H9 (cell line): ENCODE results near the gene XPO1. TPM values are rescaled to one million over a fixed set of nuclear protein-coding genes. Genes with fewer than 3 reads are reported as not detected.

Experiments
- DNase-seq: peaks from one replicate; pipeline ENCODE4 v3.0.0-alpha.2; 2017
- H2AFZ ChIP-seq: one replicate; pipeline ENCODE4 v1.6.1; 2013; ENCODE audit warnings: mild to moderate bottlenecking, low read length, control low read depth, moderate library complexity
- H2AK5ac ChIP-seq: 2 replicates; pipeline ENCODE4 v1.6.1; 2013; ENCODE audit warnings: low read length, control low read depth, mixed read lengths; ENCODE audit not compliant: insufficient read length
- H2BK120ac ChIP-seq: one replicate; pipeline ENCODE4 v1.6.1; 2013; ENCODE audit warnings: low read depth, mild to moderate bottlenecking, low read length, control low read depth, inconsistent platforms; ENCODE audit not compliant: poor library complexity, severe bottlenecking
- H2BK12ac ChIP-seq: 2 replicates; pipeline ENCODE4 v1.6.1; 2013; ENCODE audit warnings: low read length, control low read depth, mixed read lengths, low read depth; ENCODE audit not compliant: insufficient read length
- H2BK15ac ChIP-seq: 2 replicates; pipeline ENCODE4 v1.6.1; 2013; ENCODE audit warnings: low read depth, low read length, control low read depth
- H2BK20ac ChIP-seq: one replicate; pipeline ENCODE4 v1.6.1; 2013; ENCODE audit warnings: low read depth, mild to moderate bottlenecking, low read length, control low read depth, inconsistent platforms; ENCODE audit not compliant: poor library complexity, severe bottlenecking
- H2BK5ac ChIP-seq: 2 replicates; pipeline ENCODE4 v1.6.1; 2013; ENCODE audit warnings: low read length, control low read depth, mixed read lengths; ENCODE audit not compliant: insufficient read length
- H3K14ac ChIP-seq: 2 replicates; pipeline ENCODE4 v1.6.1; 2013; ENCODE audit warnings: low read length, control low read depth; ENCODE audit not compliant: insufficient read depth
- H3K18ac ChIP-seq: 2 replicates; pipeline ENCODE4 v1.6.1; 2013; ENCODE audit warnings: low read depth, mild to moderate bottlenecking, mixed read lengths, low read length, control low read depth; ENCODE audit not compliant: insufficient read length
- H3K23ac ChIP-seq: 2 replicates; pipeline ENCODE4 v1.6.1; 2013; ENCODE audit warnings: low read length, control low read depth, mixed read lengths, low read depth; ENCODE audit not compliant: insufficient read length
- H3K23me2 ChIP-seq: 2 replicates; pipeline ENCODE4 v1.6.1; 2013; ENCODE audit warnings: low read depth, mild to moderate bottlenecking, mixed read lengths, low read length, control low read depth; ENCODE audit not compliant: insufficient read length, poor library complexity, severe bottlenecking
- H3K27ac ChIP-seq: 2 replicates; pipeline ENCODE4 v1.5.1; 2013; ENCODE audit warnings: low read length, control low read depth, mixed read lengths, low read depth; ENCODE audit not compliant: insufficient read length
- H3K27me3 ChIP-seq: 2 replicates; pipeline ENCODE4 v1.6.1; 2013; ENCODE audit warnings: low read length, control low read depth, inconsistent platforms; ENCODE audit not compliant: insufficient read depth
- H3K4ac ChIP-seq: 2 replicates; pipeline ENCODE4 v1.6.1; 2013; ENCODE audit warnings: low read depth, mild to moderate bottlenecking, control low read depth, inconsistent platforms, low read length, moderate library complexity
- H3K4me1 ChIP-seq: 2 replicates; pipeline ENCODE4 v1.6.1; 2013; ENCODE audit warnings: low read length, control low read depth, inconsistent platforms; ENCODE audit not compliant: insufficient read depth
- H3K4me2 ChIP-seq: 2 replicates; pipeline ENCODE4 v1.6.1; 2013; ENCODE audit warnings: low read length, control low read depth, mixed read lengths; ENCODE audit not compliant: insufficient read length, insufficient read depth
- H3K56ac ChIP-seq: 2 replicates; pipeline ENCODE4 v1.6.1; 2013; ENCODE audit warnings: low read depth, mild to moderate bottlenecking, mixed read lengths, low read length, control low read depth; ENCODE audit not compliant: insufficient read length
- H3K79me1 ChIP-seq: 2 replicates; pipeline ENCODE4 v1.6.1; 2013; ENCODE audit warnings: low read depth, mild to moderate bottlenecking, moderate library complexity, low read length, control low read depth, inconsistent platforms; ENCODE audit not compliant: insufficient read depth, poor library complexity, severe bottlenecking
- H3K79me2 ChIP-seq: 2 replicates; pipeline ENCODE4 v1.6.1; 2013; ENCODE audit warnings: low read length, control low read depth, inconsistent platforms; ENCODE audit not compliant: insufficient read depth
- H3K9ac ChIP-seq: 2 replicates; pipeline ENCODE4 v1.6.1; 2013; ENCODE audit warnings: low read length, control low read depth, mixed read lengths; ENCODE audit not compliant: insufficient read length; ENCODE audit errors: extremely low read depth
- H3K9me3 ChIP-seq: one replicate; pipeline ENCODE4 v1.6.1; 2013; ENCODE audit warnings: low read depth, low read length, inconsistent platforms; ENCODE audit not compliant: control insufficient read depth
- H3T11ph ChIP-seq: one replicate; pipeline ENCODE4 v1.6.1; 2013; ENCODE audit warnings: mild to moderate bottlenecking, low read length, control low read depth, inconsistent platforms
- H4K20me1 ChIP-seq: one replicate; pipeline ENCODE4 v1.6.1; 2013; ENCODE audit not compliant: control insufficient read depth, insufficient read length, insufficient read depth
- H4K5ac ChIP-seq: 2 replicates; pipeline ENCODE4 v1.6.1; 2013; ENCODE audit warnings: low read depth, mild to moderate bottlenecking, mixed read lengths, low read length, control low read depth; ENCODE audit not compliant: insufficient read length
- H4K8ac ChIP-seq: replicated peaks from 2 replicates; pipeline ENCODE4 v1.6.1; 2013; ENCODE audit warnings: low read length, control low read depth, mixed read lengths, low read depth; ENCODE audit not compliant: insufficient read length
- H4K91ac ChIP-seq: 2 replicates; pipeline ENCODE4 v1.6.1; 2013; ENCODE audit warnings: low read depth, mild to moderate bottlenecking, moderate library complexity, mixed read lengths, low read length, control low read depth; ENCODE audit not compliant: insufficient read length
- H3K27ac Mint-ChIP-seq, 3 experiments: 2 replicates in 2 of 3; 3 replicates in 1 of 3; pipeline ENCODE4 v1.8.0; 2020 to 2021; ENCODE audit warnings: mixed read lengths in 3 of 3, mild to moderate bottlenecking in 1 of 3, moderate library complexity in 1 of 3
- H3K27me3 Mint-ChIP-seq: 2 replicates; pipeline ENCODE4 v1.8.0; 2021; ENCODE audit warnings: low read depth, mild to moderate bottlenecking, moderate library complexity, mixed read lengths
- H3K36me3 Mint-ChIP-seq, 3 experiments: 2 replicates in 2 of 3; 3 replicates in 1 of 3; pipeline ENCODE4 v1.8.0; 2020 to 2021; ENCODE audit warnings: low read depth in 3 of 3, mixed read lengths in 3 of 3; ENCODE audit not compliant: insufficient read depth in 1 of 3
- H3K4me1 Mint-ChIP-seq, 2 experiments: 2 replicates each; pipeline ENCODE4 v1.8.0; 2020; ENCODE audit warnings: mixed read lengths in 2 of 2
- H3K4me3 Mint-ChIP-seq, 2 experiments: 2 replicates in 1 of 2; 3 replicates in 1 of 2; pipeline ENCODE4 v1.8.0; 2020 to 2021; ENCODE audit warnings: mild to moderate bottlenecking in 2 of 2, mixed read lengths in 2 of 2, moderate library complexity in 1 of 2
- H3K9me3 Mint-ChIP-seq, 2 experiments: 2 replicates in 1 of 2; 3 replicates in 1 of 2; pipeline ENCODE4 v1.8.0; 2020; ENCODE audit warnings: mild to moderate bottlenecking in 2 of 2, mixed read lengths in 2 of 2, moderate library complexity in 1 of 2
- WGBS: extraction: QIAGEN DNeasy Blood & Tissue Kit; methylation state at CpG from one replicate; pipeline ENCODE4 v1.1.7; 2013; ENCODE audit warnings: missing lambda C conversion rate, low lambda C conversion rate, mixed read lengths; ENCODE audit not compliant: insufficient read length; ENCODE audit errors: extremely low coverage; 5-methylcytosine and 5-hydroxymethylcytosine counted together
- total RNA-seq: library from RNA; stranded (reverse); gene quantifications from 2 replicates; pipeline ENCODE4 v1.2.1, GENCODE V29; 2021
- TF ChIP-seq, protein P1 (sequence below): fragments of 200-600 bp; sonication (generic); conservative IDR thresholded peaks from 3 replicates; pipeline ENCODE4 v1.8.0; 2021; ENCODE audit warnings: antibody characterized with exemption, mild to moderate bottlenecking

XPO1 gene
- total RNA-seq, 1 experiment from 2014 or later = 320 TPM

DNA sequence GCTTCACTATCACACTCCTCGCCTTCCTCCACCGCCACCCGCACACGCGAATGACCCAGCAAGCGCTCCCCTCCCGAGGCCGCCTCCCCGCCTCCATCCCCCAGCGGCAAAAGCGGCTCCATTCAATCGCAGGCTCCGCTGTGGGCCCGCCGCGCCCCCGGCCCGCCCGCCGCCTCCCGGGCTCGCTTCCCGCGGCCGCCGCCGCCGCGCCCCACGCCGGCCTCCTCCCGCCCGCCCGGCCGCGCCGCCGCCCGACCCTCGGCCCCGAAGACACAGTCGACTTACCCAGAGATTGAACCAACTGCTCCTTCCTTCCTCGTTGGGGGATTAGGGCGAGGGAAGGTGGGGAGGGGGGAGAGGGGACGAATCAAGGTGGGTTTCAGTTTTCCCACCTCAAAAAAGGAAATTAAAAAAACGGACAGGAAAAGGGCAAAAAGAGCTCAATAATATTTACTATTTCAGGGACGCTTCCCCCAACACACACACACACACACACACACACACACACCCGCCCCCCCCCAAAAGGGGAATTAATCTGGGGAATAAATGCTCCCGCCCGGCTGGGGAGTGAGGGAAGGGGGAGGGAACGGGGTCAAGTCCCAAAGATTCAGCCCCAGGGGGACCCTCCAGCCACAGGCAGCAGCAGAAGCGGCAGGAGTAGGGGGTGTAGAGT, 743 bp downstream of the XPO1 start:
- H3K36me3 Mint-ChIP-seq = peaks cover 19 to 35% (median 32%) of the 10 kb centered on the region in 3 experiments
- H2BK15ac ChIP-seq = no peak overlapping the region
- H3T11ph ChIP-seq = peak overlapping the region; percentile 62
- no peak overlapping the region for H2BK20ac ChIP-seq
- no peaks in the 10 kb centered on the region for H3K9me3 ChIP-seq
- peaks cover 4% of the 10 kb centered on the region for H3K23me2 ChIP-seq
- H4K91ac ChIP-seq = peak overlapping the region; percentile 37
- H3K56ac ChIP-seq = peak overlapping the region; percentile 70
- H2AK5ac ChIP-seq = no peak overlapping the region
- no peak overlapping the region for H2AFZ ChIP-seq
- H3K27me3 Mint-ChIP-seq = peaks cover 4% of the 10 kb centered on the region
- no peak for DNase-seq
- H3K4me1 Mint-ChIP-seq = peaks cover 17 to 32% of the 10 kb centered on the region in 2 experiments
- H3K79me2 ChIP-seq = peaks cover 34% of the 10 kb centered on the region
- peaks cover 8 to 11% of the 10 kb centered on the region in 2 experiments for H3K9me3 Mint-ChIP-seq
- no peaks in the 10 kb centered on the region for H4K20me1 ChIP-seq
- peak overlapping the region; percentile 99 for H3K18ac ChIP-seq
- H3K4me2 ChIP-seq = peak overlapping the region; percentile 82
- H3K23ac ChIP-seq = no peak overlapping the region
- peak overlapping the region; percentile 39 for H4K5ac ChIP-seq
- no peaks in the 10 kb centered on the region for H3K4me1 ChIP-seq
- peak overlapping the region; percentile 99 for H3K9ac ChIP-seq
- H2BK120ac ChIP-seq = peak overlapping the region; percentile 93
- no CpG with 5 or more reads among the region's 52 CpGs for WGBS
- H4K8ac ChIP-seq = peak overlapping the region; percentile 12
- H3K79me1 ChIP-seq = no peaks in the 10 kb centered on the region
- TF ChIP-seq, protein P1, sequence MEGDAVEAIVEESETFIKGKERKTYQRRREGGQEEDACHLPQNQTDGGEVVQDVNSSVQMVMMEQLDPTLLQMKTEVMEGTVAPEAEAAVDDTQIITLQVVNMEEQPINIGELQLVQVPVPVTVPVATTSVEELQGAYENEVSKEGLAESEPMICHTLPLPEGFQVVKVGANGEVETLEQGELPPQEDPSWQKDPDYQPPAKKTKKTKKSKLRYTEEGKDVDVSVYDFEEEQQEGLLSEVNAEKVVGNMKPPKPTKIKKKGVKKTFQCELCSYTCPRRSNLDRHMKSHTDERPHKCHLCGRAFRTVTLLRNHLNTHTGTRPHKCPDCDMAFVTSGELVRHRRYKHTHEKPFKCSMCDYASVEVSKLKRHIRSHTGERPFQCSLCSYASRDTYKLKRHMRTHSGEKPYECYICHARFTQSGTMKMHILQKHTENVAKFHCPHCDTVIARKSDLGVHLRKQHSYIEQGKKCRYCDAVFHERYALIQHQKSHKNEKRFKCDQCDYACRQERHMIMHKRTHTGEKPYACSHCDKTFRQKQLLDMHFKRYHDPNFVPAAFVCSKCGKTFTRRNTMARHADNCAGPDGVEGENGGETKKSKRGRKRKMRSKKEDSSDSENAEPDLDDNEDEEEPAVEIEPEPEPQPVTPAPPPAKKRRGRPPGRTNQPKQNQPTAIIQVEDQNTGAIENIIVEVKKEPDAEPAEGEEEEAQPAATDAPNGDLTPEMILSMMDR = no peak
- peak overlapping the region; percentile 100 for H3K27ac Mint-ChIP-seq
- H3K27me3 ChIP-seq = no peaks in the 10 kb centered on the region
- H2BK12ac ChIP-seq = no peak overlapping the region
- peak overlapping the region; percentile 90 for H2BK5ac ChIP-seq
- H3K4me3 Mint-ChIP-seq = peak overlapping the region; percentile 93 to 98
- H3K14ac ChIP-seq = peak overlapping the region; percentile 98
- peak overlapping the region; percentile 92 for H3K27ac ChIP-seq
- peak overlapping the region; percentile 37; the same call in 1 of the 2 replicates for H3K4ac ChIP-seq
